Kasumi-1 (cell line): ENCODE measurements around the gene CD22.
A peak's percentile ranks its signal among the peaks of the same experiment; 100 is the strongest.

ENCODE experiments used
- DNase-seq, 2 experiments: peaks; one replicate each; lab custom pipeline; 2025; lab: John Stamatoyannopoulos, UW

CD22 gene

DNA sequence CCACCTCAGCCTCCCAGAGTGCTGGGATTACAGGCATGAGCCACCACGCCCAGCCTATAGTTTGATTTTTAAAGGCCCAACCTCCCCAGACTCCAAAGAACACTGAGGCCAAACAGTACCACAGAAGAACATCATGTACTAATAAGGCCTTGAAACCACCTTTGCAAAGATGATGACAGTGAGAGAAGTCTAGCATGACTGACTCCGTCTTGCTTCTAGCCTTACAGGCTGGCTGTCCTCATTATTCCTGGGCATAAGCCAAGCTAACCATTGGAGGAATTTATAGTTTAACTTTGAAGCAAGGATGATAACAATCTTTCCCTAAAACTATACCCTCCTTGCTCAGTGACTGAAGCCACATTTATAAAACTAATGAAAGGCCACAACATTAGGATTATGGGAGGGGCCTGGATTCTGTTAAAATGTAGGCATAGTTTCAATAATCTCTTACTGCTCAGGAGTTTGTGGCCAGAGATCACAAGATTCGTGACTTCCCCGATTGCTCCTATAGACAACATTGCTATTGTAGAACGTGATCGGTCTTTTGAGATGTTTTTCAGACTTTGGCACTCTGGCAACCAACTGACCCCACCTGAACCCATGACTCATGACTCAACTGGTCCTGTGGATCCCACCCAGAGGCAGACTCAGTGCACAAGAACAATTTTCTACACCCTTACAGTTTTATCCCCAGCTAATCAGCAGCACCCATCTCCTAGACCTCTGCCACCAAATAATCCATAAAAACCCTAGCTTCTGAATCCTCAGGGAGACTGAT lies 59.5 kb downstream of the CD22 start:
- no peak for DNase-seq

DNA sequence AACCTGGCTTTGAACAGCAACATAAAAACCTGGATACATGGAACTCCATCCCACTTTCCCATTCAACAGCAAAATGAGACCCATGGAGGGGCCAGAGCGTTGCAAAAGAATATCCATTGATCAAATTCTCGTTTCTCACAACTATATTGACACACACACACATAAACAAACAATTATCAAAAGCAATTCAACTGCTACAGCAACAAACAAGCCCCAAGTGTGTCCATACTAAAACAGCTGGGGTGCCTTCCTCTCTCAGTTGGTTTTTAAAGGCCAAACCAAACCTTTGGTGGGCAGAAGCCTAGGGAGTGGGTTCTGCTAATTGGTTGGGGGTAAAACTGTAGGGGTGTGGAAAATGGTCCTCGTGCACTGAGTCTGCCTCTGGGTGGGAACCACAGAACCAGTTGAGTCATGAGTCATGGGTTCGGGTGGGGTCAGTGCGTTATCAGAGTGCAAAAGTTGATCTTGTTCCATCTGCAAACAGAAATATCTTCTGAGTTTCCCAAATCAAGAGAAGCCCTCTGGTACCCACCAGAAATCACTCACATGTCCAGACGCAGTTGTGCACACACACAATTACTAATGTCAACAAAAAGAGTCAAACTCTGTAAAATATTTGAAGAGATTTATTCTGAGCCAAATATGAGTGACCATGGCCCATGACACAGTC lies 60.3 kb downstream of the CD22 start:
- DNase-seq = no peak

DNA sequence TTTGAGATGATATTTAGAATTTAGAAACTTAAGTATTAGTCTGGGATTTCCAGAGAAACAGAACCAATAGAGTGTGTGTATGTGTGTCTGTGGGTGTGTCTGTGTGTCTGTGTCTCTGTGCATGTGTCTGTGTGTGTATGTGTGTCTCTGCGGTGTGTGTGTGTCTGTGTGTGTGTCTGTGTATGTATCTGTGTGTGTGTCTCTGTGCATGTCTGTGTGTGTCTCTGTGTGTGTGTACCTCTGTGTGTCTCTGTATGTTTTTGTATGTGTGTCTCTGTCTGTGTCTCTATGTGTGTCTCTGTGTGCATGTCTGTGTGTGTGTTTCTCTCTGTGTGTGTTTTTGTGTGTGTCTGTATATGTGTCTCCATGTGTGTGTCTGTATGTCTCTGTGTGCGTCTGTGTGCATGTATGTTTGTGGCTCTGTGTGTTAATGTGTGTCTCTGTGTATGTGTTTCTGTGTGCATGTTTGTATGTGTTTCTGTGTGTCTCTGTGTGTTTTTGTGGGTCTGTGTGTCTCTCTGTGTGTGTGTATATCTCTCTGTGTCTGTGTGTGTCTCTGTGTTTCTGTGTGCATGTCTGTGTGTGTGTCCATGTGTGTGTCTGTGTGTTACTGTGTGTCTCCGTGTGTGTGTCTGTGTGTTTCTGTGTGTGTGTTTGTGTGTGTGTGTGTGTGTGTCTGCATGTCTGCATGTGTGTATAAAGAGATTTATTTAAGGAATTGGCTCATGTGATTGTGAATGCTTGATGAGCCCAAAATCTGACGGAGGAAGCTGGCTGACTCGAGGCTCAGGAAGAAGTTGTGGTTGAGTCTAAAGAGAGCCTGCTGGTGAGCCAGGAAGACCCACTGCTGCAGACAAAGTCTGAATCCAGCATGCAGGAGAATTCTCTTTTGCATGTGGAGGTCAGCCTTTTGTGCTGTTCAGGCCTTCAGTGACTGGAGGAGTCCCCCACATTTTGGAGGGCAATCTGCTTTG lies 64.0 kb downstream of the CD22 start:
- peak; percentile 44 to 56 for DNase-seq

DNA sequence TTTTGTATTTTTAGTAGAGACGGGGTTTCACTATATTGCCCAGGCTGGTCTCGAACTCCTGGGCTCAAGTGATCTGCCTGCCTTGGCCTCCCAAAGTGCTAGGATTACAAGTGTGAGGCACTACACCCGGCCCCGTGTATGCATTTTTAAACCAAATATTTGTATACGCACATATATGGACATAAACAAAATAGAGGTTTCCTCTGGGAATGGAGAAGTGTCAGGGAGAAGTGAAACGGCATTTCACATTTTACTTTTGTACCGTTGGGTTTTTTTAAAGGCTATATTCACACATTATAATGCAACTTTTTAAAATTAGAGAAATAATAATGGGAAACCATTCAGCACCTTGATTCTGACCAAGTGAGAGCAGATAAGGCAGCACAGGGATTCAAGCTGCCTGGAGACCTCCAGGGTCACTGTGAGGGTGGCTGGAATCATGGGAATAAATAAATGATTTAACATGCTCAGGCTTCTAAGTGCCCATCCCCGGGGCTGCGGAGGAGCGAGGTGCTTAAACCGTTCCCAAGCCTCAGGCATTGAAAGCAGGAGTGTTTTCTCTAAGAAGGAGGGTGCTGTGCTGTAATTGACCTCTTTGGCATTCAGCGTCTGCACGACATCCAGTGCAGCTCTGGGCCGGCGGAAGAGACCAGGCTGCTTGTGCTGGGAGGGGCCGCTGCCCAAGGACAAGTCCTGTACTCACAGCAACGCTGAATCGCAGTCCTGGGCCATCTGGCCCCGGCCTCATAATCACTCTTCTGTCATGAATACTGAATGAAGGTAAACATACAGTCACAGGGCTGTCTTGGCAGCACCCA lies 66.6 kb downstream of the CD22 start:
- no peak for DNase-seq

DNA sequence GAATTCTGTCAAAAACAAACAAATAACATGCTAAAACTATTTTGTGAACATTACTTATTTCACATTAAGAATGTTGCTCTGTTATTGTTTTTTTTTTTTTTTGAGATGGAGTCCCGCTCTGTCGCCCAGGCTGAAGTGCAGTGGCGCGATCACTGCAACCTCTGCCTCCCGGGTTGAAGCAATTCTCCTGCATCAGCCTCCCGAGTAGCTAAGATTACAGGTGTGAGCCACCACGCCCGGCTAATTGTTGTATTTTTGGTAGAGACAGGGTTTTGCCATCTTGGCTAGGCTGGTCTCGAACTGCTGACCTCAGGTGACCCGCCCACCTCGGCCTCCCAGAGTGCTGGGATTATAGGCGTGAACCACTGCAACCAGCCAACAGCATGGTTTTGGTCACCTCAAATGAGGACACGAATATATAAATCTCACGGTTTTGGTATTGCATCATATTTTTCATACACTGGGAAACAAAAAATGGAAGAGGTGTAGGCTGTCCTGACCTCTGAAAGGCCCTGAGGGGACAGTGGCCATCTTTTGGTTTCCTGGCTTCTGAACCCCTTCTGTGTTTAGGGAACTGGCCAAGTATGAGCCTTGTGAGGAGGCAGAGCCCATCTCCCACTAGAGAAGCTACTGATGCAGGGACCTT lies 67.4 kb downstream of the CD22 start:
- no peak for DNase-seq
